Measurements from ENCODE around the gene MACROD2.

Gene MACROD2

GRCh38 chr20:15675813-15676484, 1680.6 kb downstream of the MACROD2 start:
- H3K36me3 ChIP-seq (ENCODE audit: control insufficient read depth in 1 of 2, insufficient read depth in 2 of 2, low read length in 2 of 2), result no peaks in the 10 kb centered on the region
- no peak overlapping the region for H3K27ac ChIP-seq (ENCODE audit: low read length)
- no peaks in the 10 kb centered on the region for H3K27me3 ChIP-seq (ENCODE audit: low read depth, low read length)
- no peak overlapping the region for H3K4me3 ChIP-seq (ENCODE audit: low read depth in 1 of 2, low read length in 2 of 2)
- no peaks in the 10 kb centered on the region for H3K4me1 ChIP-seq (ENCODE audit: control insufficient read depth in 1 of 2, insufficient read depth in 2 of 2, low read length in 2 of 2)
- no peaks in the 10 kb centered on the region for H3K9me3 ChIP-seq (ENCODE audit: control insufficient read depth in 1 of 2, low read length in 2 of 2)

GRCh38 chr20:15676815-15677214, 1681.5 kb downstream of the MACROD2 start:
- no peaks in the 10 kb centered on the region for H3K4me1 ChIP-seq (ENCODE audit: control insufficient read depth in 1 of 2, insufficient read depth in 2 of 2, low read length in 2 of 2)
- H3K9me3 ChIP-seq (ENCODE audit: control insufficient read depth in 1 of 2, low read length in 2 of 2), result no peaks in the 10 kb centered on the region
- H3K27ac ChIP-seq (ENCODE audit: low read length), result no peak overlapping the region
- H3K27me3 ChIP-seq (ENCODE audit: low read depth, low read length), result no peaks in the 10 kb centered on the region
- no peak overlapping the region for H3K4me3 ChIP-seq (ENCODE audit: low read depth in 1 of 2, low read length in 2 of 2)
- H3K36me3 ChIP-seq (ENCODE audit: control insufficient read depth in 1 of 2, insufficient read depth in 2 of 2, low read length in 2 of 2), result no peaks in the 10 kb centered on the region

- H3K27ac ChIP-seq (ENCODE audit: low read length), result no peak overlapping the region
- H3K36me3 ChIP-seq (ENCODE audit: control insufficient read depth in 1 of 2, insufficient read depth in 2 of 2, low read length in 2 of 2), result no peaks in the 10 kb centered on the region
- no peaks in the 10 kb centered on the region for H3K4me1 ChIP-seq (ENCODE audit: control insufficient read depth in 1 of 2, insufficient read depth in 2 of 2, low read length in 2 of 2)
- H3K4me3 ChIP-seq (ENCODE audit: low read depth in 1 of 2, low read length in 2 of 2), result no peak overlapping the region
- no peaks in the 10 kb centered on the region for H3K9me3 ChIP-seq (ENCODE audit: control insufficient read depth in 1 of 2, low read length in 2 of 2)
- no peaks in the 10 kb centered on the region for H3K27me3 ChIP-seq (ENCODE audit: low read depth, low read length)
These were observed 1687.4 kb downstream of the MACROD2 start for GRCh38 chr20:15682690-15683089.

GRCh38 chr20:15692570-15692969, 1697.3 kb downstream of the MACROD2 start:
- Histone ChIP-seq H3K36me3 (ENCODE audit: control insufficient read depth in 1 of 2, insufficient read depth in 2 of 2, low read length in 2 of 2) (no peaks in the 10 kb centered on the region), H3K27me3 (ENCODE audit: low read depth, low read length) (no peaks in the 10 kb centered on the region), H3K9me3 (ENCODE audit: control insufficient read depth in 1 of 2, low read length in 2 of 2) (no peaks in the 10 kb centered on the region)

GRCh38 chr20:15699431-15700146, 1704.3 kb downstream of the MACROD2 start:
- H3K4me1 ChIP-seq (ENCODE audit: control insufficient read depth in 1 of 2, insufficient read depth in 2 of 2, low read length in 2 of 2), result no peaks in the 10 kb centered on the region
- no peaks in the 10 kb centered on the region for H3K36me3 ChIP-seq (ENCODE audit: control insufficient read depth in 1 of 2, insufficient read depth in 2 of 2, low read length in 2 of 2)

More at GRCh38 chr20:15692570-15692969, 1697.3 kb downstream of the MACROD2 start:
- H3K4me3 ChIP-seq (ENCODE audit: low read depth in 1 of 2, low read length in 2 of 2), result no peak overlapping the region
- H3K4me1 ChIP-seq (ENCODE audit: control insufficient read depth in 1 of 2, insufficient read depth in 2 of 2, low read length in 2 of 2), result no peaks in the 10 kb centered on the region
- H3K27ac ChIP-seq (ENCODE audit: low read length), result no peak overlapping the region

GRCh38 chr20:15700147-15700765, 1704.9 kb downstream of the MACROD2 start:
- Histone ChIP-seq H3K27me3 (ENCODE audit: low read depth, low read length) (no peaks in the 10 kb centered on the region), H3K4me3 (ENCODE audit: low read depth in 1 of 2, low read length in 2 of 2) (no peak overlapping the region), H3K9me3 (ENCODE audit: control insufficient read depth in 1 of 2, low read length in 2 of 2) (no peaks in the 10 kb centered on the region), H3K36me3 (ENCODE audit: control insufficient read depth in 1 of 2, insufficient read depth in 2 of 2, low read length in 2 of 2) (no peaks in the 10 kb centered on the region), H3K4me1 (ENCODE audit: control insufficient read depth in 1 of 2, insufficient read depth in 2 of 2, low read length in 2 of 2) (no peaks in the 10 kb centered on the region), H3K27ac (ENCODE audit: low read length) (no peak overlapping the region)

More at GRCh38 chr20:15699431-15700146, 1704.3 kb downstream of the MACROD2 start:
- no peak overlapping the region for H3K27ac ChIP-seq (ENCODE audit: low read length)
- H3K9me3 ChIP-seq (ENCODE audit: control insufficient read depth in 1 of 2, low read length in 2 of 2), result no peaks in the 10 kb centered on the region
- no peaks in the 10 kb centered on the region for H3K27me3 ChIP-seq (ENCODE audit: low read depth, low read length)
- H3K4me3 ChIP-seq (ENCODE audit: low read depth in 1 of 2, low read length in 2 of 2), result no peak overlapping the region

- no peaks in the 10 kb centered on the region for H3K4me1 ChIP-seq (ENCODE audit: control insufficient read depth in 1 of 2, insufficient read depth in 2 of 2, low read length in 2 of 2)
- H3K4me3 ChIP-seq (ENCODE audit: low read depth in 1 of 2, low read length in 2 of 2), result no peak overlapping the region
- no peaks in the 10 kb centered on the region for H3K9me3 ChIP-seq (ENCODE audit: control insufficient read depth in 1 of 2, low read length in 2 of 2)
- H3K27ac ChIP-seq (ENCODE audit: low read length), result no peak overlapping the region
- H3K27me3 ChIP-seq (ENCODE audit: low read depth, low read length), result no peaks in the 10 kb centered on the region
- H3K36me3 ChIP-seq (ENCODE audit: control insufficient read depth in 1 of 2, insufficient read depth in 2 of 2, low read length in 2 of 2), result no peaks in the 10 kb centered on the region
These were observed 1706.8 kb downstream of the MACROD2 start for GRCh38 chr20:15702161-15702560.

GRCh38 chr20:15703171-15703911, 1708.0 kb downstream of the MACROD2 start:
- Histone ChIP-seq H3K27me3 (ENCODE audit: low read depth, low read length) (no peaks in the 10 kb centered on the region), H3K4me1 (ENCODE audit: control insufficient read depth in 1 of 2, insufficient read depth in 2 of 2, low read length in 2 of 2) (no peaks in the 10 kb centered on the region), H3K27ac (ENCODE audit: low read length) (no peak overlapping the region), H3K4me3 (ENCODE audit: low read depth in 1 of 2, low read length in 2 of 2) (no peak overlapping the region), H3K9me3 (ENCODE audit: control insufficient read depth in 1 of 2, low read length in 2 of 2) (no peaks in the 10 kb centered on the region), H3K36me3 (ENCODE audit: control insufficient read depth in 1 of 2, insufficient read depth in 2 of 2, low read length in 2 of 2) (no peaks in the 10 kb centered on the region)

GRCh38 chr20:15705975-15706374, 1710.7 kb downstream of the MACROD2 start:
- Histone ChIP-seq H3K4me3 (ENCODE audit: low read depth in 1 of 2, low read length in 2 of 2) (no peak overlapping the region), H3K27me3 (ENCODE audit: low read depth, low read length) (no peaks in the 10 kb centered on the region), H3K9me3 (ENCODE audit: control insufficient read depth in 1 of 2, low read length in 2 of 2) (no peaks in the 10 kb centered on the region), H3K4me1 (ENCODE audit: control insufficient read depth in 1 of 2, insufficient read depth in 2 of 2, low read length in 2 of 2) (no peaks in the 10 kb centered on the region), H3K36me3 (ENCODE audit: control insufficient read depth in 1 of 2, insufficient read depth in 2 of 2, low read length in 2 of 2) (no peaks in the 10 kb centered on the region), H3K27ac (ENCODE audit: low read length) (no peak overlapping the region)

GRCh38 chr20:15706719-15707118, 1711.4 kb downstream of the MACROD2 start:
- Histone ChIP-seq H3K4me1 (ENCODE audit: control insufficient read depth in 1 of 2, insufficient read depth in 2 of 2, low read length in 2 of 2) (no peaks in the 10 kb centered on the region), H3K4me3 (ENCODE audit: low read depth in 1 of 2, low read length in 2 of 2) (no peak overlapping the region), H3K9me3 (ENCODE audit: control insufficient read depth in 1 of 2, low read length in 2 of 2) (no peaks in the 10 kb centered on the region), H3K27ac (ENCODE audit: low read length) (no peak overlapping the region), H3K27me3 (ENCODE audit: low read depth, low read length) (no peaks in the 10 kb centered on the region), H3K36me3 (ENCODE audit: control insufficient read depth in 1 of 2, insufficient read depth in 2 of 2, low read length in 2 of 2) (no peaks in the 10 kb centered on the region)

- no peaks in the 10 kb centered on the region for H3K4me1 ChIP-seq (ENCODE audit: control insufficient read depth in 1 of 2, insufficient read depth in 2 of 2, low read length in 2 of 2)
- H3K4me3 ChIP-seq (ENCODE audit: low read depth in 1 of 2, low read length in 2 of 2), result no peak overlapping the region
- H3K27me3 ChIP-seq (ENCODE audit: low read depth, low read length), result no peaks in the 10 kb centered on the region
- H3K27ac ChIP-seq (ENCODE audit: low read length), result no peak overlapping the region
- H3K36me3 ChIP-seq (ENCODE audit: control insufficient read depth in 1 of 2, insufficient read depth in 2 of 2, low read length in 2 of 2), result no peaks in the 10 kb centered on the region
- no peaks in the 10 kb centered on the region for H3K9me3 ChIP-seq (ENCODE audit: control insufficient read depth in 1 of 2, low read length in 2 of 2)
These were observed 1713.8 kb downstream of the MACROD2 start for GRCh38 chr20:15708984-15709598.

Data from muscle layer of duodenum (tissue), 2 donors.